HG03159 (cell line): Measurements from ENCODE around the gene CALCB.

Experiments used
- ATAC-seq: cut with Tn5 transposase; IDR thresholded peaks from one replicate; pipeline ENCODE4 v1.9.1; 2021; ENCODE audit warnings: mild to moderate bottlenecking, moderate library complexity; ENCODE audit not compliant: unreplicated experiment

Gene CALCB

GRCh38 chr11:15074206-15075161 is 1.1 kb downstream of the CALCB start:
- peak; percentile 95 for ATAC-seq

GRCh38 chr11:15075162-15075526 is 1.8 kb downstream of the CALCB start:
- ATAC-seq = no peak

- no peak for ATAC-seq
Observed at GRCh38 chr11:15091175-15091574, 17.8 kb downstream of the CALCB start.

GRCh38 chr11:15091625-15092024 is 18.2 kb downstream of the CALCB start:
- ATAC-seq = no peak

- peak; percentile 81 for ATAC-seq
Observed at GRCh38 chr11:15093432-15093831, 20.0 kb downstream of the CALCB start.

GRCh38 chr11:15095736-15096228 is 22.4 kb downstream of the CALCB start:
- ATAC-seq = no peak

GRCh38 chr11:15097411-15097810 is 24.0 kb downstream of the CALCB start:
- ATAC-seq = no peak

GRCh38 chr11:15099267-15099666 is 25.9 kb downstream of the CALCB start:
- no peak for ATAC-seq

GRCh38 chr11:15101072-15101709 is 27.8 kb downstream of the CALCB start:
- peak; percentile 74 for ATAC-seq

- ATAC-seq = no peak
Observed at GRCh38 chr11:15104166-15104565, 30.8 kb downstream of the CALCB start.

GRCh38 chr11:15106201-15106965 is 33.0 kb downstream of the CALCB start:
- ATAC-seq = no peak

GRCh38 chr11:15107730-15108515 is 34.5 kb downstream of the CALCB start:
- peak; percentile 81 for ATAC-seq

- ATAC-seq = no peak
Observed at GRCh38 chr11:15108592-15109130, 35.3 kb downstream of the CALCB start.

- ATAC-seq = no peak
Observed at GRCh38 chr11:15109602-15110001, 36.2 kb downstream of the CALCB start.

GRCh38 chr11:15111215-15111614 is 37.8 kb downstream of the CALCB start:
- ATAC-seq = no peak

- no peak for ATAC-seq
Observed at GRCh38 chr11:15112131-15112541, 38.7 kb downstream of the CALCB start.

GRCh38 chr11:15113381-15113780 is 40.0 kb downstream of the CALCB start:
- peak; percentile 92 for ATAC-seq

GRCh38 chr11:15114501-15115475 is 41.4 kb downstream of the CALCB start, which contains the start of gene INSC:
INSC (plus strand) TSS chr11:15114923; CDS start chr11:15149175, 34,252 bp downstream.
- ATAC-seq = no peak

GRCh38 chr11:15115686-15116085 is 42.3 kb downstream of the CALCB start:
- no peak for ATAC-seq
